ENCODE measurements around the gene MMP28.

DNA sequence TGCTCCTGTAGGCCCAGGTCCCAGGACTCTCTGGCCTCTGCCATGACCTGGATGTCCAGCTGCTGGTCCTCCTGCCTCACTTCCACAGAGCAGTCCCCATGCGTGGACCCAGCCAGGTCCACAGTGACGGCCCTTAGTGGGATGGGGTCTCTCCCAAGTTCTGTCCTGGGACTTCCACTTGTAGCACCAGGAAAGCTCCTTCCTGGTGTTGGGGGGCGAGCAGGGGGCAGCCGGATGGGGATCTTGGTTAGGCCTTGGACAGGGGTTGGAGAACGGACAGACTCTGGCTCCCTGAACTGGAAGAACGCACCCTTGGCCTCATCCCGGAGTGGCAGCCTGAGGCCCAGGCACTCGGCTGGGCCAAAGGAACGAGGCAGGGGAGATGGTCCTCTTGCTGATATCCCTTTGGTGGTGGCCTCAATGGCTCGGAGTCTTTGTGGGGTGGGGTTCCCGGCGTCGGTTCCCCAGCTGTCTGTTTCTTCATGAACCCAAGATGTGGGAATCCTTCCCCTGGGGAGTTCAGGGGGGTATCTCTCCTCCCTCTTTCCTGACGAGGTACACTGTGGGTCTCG lies 49.6 kb downstream of the MMP28 start:
- TF ChIP-seq CHD2 (IDR thresholded peaks at IDR 0.05; ENCODE audit: low read length, partially characterized antibody) (no peak), EHF (CRISPR knock-in tag; IDR thresholded peaks at IDR 0.05) (no peak), CTCF (IDR thresholded peaks at IDR 0.05) (no peak), POLR2A (IDR thresholded peaks at IDR 0.05; ENCODE audit: low read length) (no peak), CBX8 (IDR thresholded peaks at IDR 0.05) (no peak)
- TF ChIP-seq, protein P1, sequence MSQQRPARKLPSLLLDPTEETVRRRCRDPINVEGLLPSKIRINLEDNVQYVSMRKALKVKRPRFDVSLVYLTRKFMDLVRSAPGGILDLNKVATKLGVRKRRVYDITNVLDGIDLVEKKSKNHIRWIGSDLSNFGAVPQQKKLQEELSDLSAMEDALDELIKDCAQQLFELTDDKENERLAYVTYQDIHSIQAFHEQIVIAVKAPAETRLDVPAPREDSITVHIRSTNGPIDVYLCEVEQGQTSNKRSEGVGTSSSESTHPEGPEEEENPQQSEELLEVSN (IDR thresholded peaks at IDR 0.05; ENCODE audit: borderline replicate concordance, low read depth): no peak

All from A549 (cell line).